HL-60 (cell line): Measurements from ENCODE around the gene CKAP4.

Source experiments
- DNase-seq, 2 experiments: peaks; one replicate each; pipeline ENCODE4 v3.0.0-alpha.2; 2010 to 2020; ENCODE audit warnings: low read depth in 1 of 2, low spot score in 1 of 2
- H3K27ac ChIP-seq: fragments of 250-450 bp; sonication (Bioruptor Pico); replicated peaks from 2 replicates; pipeline ENCODE4 v1.5.1; 2020; ENCODE audit warnings: mild to moderate bottlenecking, moderate library complexity
- H3K27me3 ChIP-seq: fragments of 250-450 bp; sonication (Bioruptor Pico); 2 replicates; pipeline ENCODE4 v1.5.1; 2021; ENCODE audit warnings: mild to moderate bottlenecking, moderate library complexity; ENCODE audit not compliant: insufficient read depth, poor library complexity, severe bottlenecking
- H3K4me3 ChIP-seq: replicated peaks from 2 replicates; pipeline ENCODE4 v1.5.1; 2011; ENCODE audit warnings: mild to moderate bottlenecking, control low read depth, low read length; ENCODE audit not compliant: insufficient read depth
- CTCF ChIP-seq: IDR thresholded peaks from one replicate; pipeline ENCODE4 v1.5.1; 2011; ENCODE audit warnings: low read length, control low read depth, inconsistent platforms; ENCODE audit not compliant: insufficient read depth
- GABPA ChIP-seq: IDR thresholded peaks from 2 replicates; pipeline ENCODE4 v1.6.1; 2012; ENCODE audit warnings: low read depth
- POLR2AphosphoS5 ChIP-seq: IDR thresholded peaks from 2 replicates; pipeline ENCODE4 v1.6.1; 2012; ENCODE audit warnings: low read depth
- REST ChIP-seq: IDR thresholded peaks from 2 replicates; pipeline ENCODE4 v1.6.1; 2012; ENCODE audit warnings: low read depth; ENCODE audit not compliant: insufficient replicate concordance
- SPI1 ChIP-seq: IDR thresholded peaks from 2 replicates; pipeline ENCODE4 v1.6.1; 2012; ENCODE audit warnings: low read depth, mild to moderate bottlenecking, borderline replicate concordance

Gene CKAP4

GRCh38 chr12:106220536-106220935 lies 27.3 kb downstream of the CKAP4 start:
- DNase-seq = no peak
- no peak overlapping the region for H3K4me3 ChIP-seq
- TF ChIP-seq GABPA (no peak), POLR2AphosphoS5 (no peak), CTCF (no peak), REST (no peak), SPI1 (no peak)
- H3K27me3 ChIP-seq = no peaks in the 10 kb centered on the region
- no peak overlapping the region for H3K27ac ChIP-seq

GRCh38 chr12:106219043-106219442 lies 28.8 kb downstream of the CKAP4 start:
- DNase-seq = no peak
- Histone ChIP-seq H3K27ac (no peak overlapping the region), H3K27me3 (no peaks in the 10 kb centered on the region), H3K4me3 (no peak overlapping the region)
- no peak for TF ChIP-seq GABPA
- no peak for TF ChIP-seq CTCF
- TF ChIP-seq SPI1 = no peak
- TF ChIP-seq REST = no peak
- TF ChIP-seq POLR2AphosphoS5 = no peak

DNA sequence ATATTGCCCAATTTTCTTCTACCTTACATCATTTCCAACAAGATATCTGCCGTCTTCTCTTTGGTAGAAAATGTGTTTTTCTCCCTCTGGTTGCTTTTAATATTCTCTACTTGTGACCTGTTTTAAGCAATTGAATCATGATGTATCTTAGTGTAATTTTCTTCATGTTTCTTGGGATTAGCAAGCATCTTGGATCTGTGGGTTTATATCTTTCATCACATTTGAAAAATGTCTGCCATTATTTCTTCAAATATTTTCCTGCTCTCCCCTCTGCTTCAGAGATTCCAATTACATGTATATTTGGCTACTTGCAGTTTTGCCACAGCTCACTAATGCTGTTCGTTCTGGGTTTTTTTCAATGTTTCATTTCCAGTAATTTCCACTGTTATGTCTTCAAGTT lies 30.1 kb downstream of the CKAP4 start:
- no peak for DNase-seq
- no peak overlapping the region for H3K27ac ChIP-seq
- H3K27me3 ChIP-seq = no peaks in the 10 kb centered on the region
- TF ChIP-seq GABPA (no peak), CTCF (no peak), SPI1 (no peak), REST (no peak), POLR2AphosphoS5 (no peak)
- H3K4me3 ChIP-seq = no peak overlapping the region
